Stimulated activated naive CD8-positive, alpha-beta T cell treated with anti-CD3 and anti-CD28 coated beads, Interleukin-15, amount 100 ng/mL, for 72 hours (primary cell): ENCODE data around the gene SCAPER.

Experiments
- ATAC-seq: fragments of 150-1000 bp; cut with Tn5 transposase; 2 replicates; pipeline ENCODE4 v1.10.0; 2021; ENCODE audit warnings: mild to moderate bottlenecking, moderate library complexity
- DNase-seq, 2 donors: peaks; one replicate each; pipeline ENCODE4 v3.0.0; 2021 to 2022
- H3K27ac Mint-ChIP-seq, 2 donors: one replicate each; pipeline ENCODE4 v1.8.0; 2022; ENCODE audit warnings: mild to moderate bottlenecking in 2 of 2, mixed read lengths in 2 of 2, moderate library complexity in 2 of 2
- H3K27me3 Mint-ChIP-seq: one replicate; pipeline ENCODE4 v1.8.0; 2022; ENCODE audit warnings: mixed read lengths
- H3K4me1 Mint-ChIP-seq: one replicate; pipeline ENCODE4 v1.8.0; 2022; ENCODE audit warnings: mild to moderate bottlenecking, mixed read lengths
- H3K4me3 Mint-ChIP-seq, 2 donors: one replicate each; pipeline ENCODE4 v1.8.0; 2022; ENCODE audit warnings: mild to moderate bottlenecking in 2 of 2, mixed read lengths in 2 of 2, moderate library complexity in 1 of 2
- H3K9me3 Mint-ChIP-seq, 2 donors: one replicate each; pipeline ENCODE4 v1.8.0; 2022; ENCODE audit warnings: mixed read lengths in 2 of 2

SCAPER gene

DNA sequence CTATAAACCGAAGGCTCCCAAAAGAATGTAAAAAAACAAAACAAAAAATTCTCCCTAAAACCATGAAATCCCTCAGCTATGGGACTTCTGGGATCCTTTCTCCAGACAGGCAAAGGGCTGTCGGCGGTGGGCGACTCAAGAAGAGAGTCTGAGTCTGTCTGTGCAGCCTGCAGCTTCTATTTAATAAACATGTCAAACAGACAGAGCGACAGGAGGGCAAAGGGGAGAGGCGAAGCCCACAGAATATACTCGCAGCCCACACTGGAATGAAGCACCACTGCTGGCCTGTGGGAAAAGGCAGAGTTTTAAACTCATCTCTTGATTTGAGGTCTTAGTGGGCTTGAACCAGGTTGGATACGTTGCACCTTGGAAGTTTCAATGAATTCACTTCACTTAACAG lies 528.3 kb downstream of the SCAPER start:
- no peaks in the 10 kb centered on the region for H3K27me3 Mint-ChIP-seq
- H3K9me3 Mint-ChIP-seq: no peaks in the 10 kb centered on the region
- no peak overlapping the region for H3K4me3 Mint-ChIP-seq
- H3K27ac Mint-ChIP-seq: no peak overlapping the region
- DNase-seq: no peak
- H3K4me1 Mint-ChIP-seq: no peaks in the 10 kb centered on the region
- ATAC-seq: no peak

DNA sequence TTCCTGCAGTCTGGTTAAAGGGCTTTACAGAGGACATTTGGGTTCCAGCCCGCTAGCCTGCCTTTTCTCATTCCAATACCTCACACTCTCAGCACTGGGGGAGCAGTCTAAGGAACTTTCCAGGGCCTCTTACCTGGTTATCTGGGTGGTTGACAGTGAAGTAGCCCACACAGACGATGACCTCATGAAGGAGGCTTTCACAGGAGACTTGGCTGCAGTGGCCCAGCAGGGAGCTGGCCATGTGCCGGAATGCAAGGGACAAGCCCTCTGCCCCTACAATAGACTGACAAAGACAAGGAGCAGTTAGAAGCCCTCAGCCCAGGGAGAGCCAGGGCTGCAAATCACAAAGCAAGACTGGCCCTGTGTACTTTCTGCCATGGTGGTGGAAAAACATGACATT lies 529.1 kb downstream of the SCAPER start:
- Mint-ChIP-seq H3K27me3 (no peaks in the 10 kb centered on the region), H3K4me3 (no peak overlapping the region), H3K4me1 (no peaks in the 10 kb centered on the region), H3K9me3 (no peaks in the 10 kb centered on the region), H3K27ac (no peak overlapping the region)
- no peak for ATAC-seq
- DNase-seq: no peak

DNA sequence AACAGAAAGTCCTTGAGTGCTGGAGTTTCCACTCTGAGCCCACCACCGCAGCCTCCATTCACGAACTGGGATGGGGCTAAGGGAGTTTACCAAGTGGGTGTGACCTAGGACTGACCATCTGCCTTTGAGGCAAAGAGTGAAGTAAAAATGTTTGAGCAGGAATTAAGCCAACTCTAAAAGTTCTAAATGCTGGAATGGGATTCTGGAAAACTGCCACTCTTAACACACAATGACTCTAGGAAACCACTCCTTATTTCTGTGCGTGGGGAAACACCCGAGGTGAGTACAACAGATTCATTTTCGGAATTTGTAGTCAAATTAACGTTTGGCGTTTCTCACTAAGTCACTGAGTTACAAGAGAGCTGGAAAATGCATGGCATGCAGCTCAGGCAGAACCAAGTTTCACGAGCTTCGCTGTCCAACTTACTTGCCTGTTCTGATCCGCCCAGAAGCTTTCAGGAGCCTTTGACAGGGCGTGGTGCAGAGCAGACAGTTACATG lies 537.0 kb downstream of the SCAPER start:
- Mint-ChIP-seq H3K27ac (no peak overlapping the region), H3K9me3 (no peaks in the 10 kb centered on the region), H3K4me3 (no peak overlapping the region), H3K4me1 (no peaks in the 10 kb centered on the region), H3K27me3 (no peaks in the 10 kb centered on the region)
- DNase-seq: no peak
- ATAC-seq: no peak

DNA sequence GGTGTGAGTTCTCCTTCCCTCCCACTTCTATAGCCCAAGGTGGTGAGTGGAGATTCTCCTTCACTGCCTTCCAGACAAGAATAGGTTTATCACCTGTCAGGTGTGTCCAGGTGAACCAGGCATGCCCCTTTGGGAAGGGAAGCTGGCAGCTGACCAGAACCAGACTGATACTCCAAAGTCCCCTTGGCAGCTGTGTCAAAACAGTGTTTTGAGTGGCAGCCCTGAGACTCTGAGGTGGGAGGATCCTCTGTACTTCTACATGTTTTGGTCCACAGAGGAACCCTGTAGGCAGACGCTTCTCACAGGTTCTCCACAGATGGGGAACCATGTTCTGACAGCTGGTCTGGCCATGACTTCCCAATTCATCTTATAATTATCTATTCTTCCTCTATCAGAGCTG lies 538.4 kb downstream of the SCAPER start:
- Mint-ChIP-seq H3K27me3 (no peaks in the 10 kb centered on the region), H3K4me1 (no peaks in the 10 kb centered on the region), H3K4me3 (no peak overlapping the region), H3K27ac (no peak overlapping the region), H3K9me3 (no peaks in the 10 kb centered on the region)
- ATAC-seq: no peak
- no peak for DNase-seq

DNA sequence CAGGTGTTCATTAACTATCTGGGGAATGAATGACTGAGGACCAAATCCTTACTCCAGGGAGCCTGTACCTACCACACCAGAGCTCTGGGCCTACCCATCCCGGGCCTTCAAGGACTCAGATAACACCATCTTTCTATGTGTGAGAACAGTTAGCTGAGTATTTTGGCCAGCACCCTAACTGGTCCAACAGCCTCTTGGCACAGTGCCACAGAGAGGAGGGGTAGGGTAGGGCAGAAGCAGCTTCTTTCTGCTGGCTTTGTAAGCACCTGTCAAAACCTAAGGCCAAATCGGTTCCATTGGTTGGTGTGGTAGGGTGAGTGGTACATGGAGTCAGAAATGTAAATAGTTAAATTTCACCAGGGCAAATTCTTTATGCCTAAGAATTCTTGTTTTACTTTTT lies 541.9 kb downstream of the SCAPER start:
- Mint-ChIP-seq H3K9me3 (no peaks in the 10 kb centered on the region), H3K27ac (no peak overlapping the region), H3K4me1 (no peaks in the 10 kb centered on the region), H3K27me3 (no peaks in the 10 kb centered on the region), H3K4me3 (no peak overlapping the region)
- ATAC-seq (no peak), DNase-seq (no peak)

DNA sequence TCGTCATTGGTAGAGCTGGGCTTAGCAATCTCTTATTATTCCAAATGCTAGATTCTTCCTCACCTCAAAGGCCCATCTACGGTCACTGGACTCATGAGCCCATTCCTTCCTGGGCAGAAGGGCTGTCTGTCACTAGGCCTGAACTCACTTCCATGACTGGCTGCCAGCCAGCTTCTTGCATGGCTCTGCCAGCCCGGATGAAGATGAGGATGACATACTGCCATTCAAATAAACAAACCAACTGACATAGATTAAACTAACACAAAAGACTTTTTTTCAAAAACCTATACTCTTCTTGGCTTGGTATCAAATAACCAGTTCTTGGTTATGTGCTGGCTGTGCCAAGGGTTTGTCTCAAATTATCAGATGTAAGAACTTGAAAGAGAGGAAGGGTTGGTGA lies 544.7 kb downstream of the SCAPER start:
- Mint-ChIP-seq H3K4me1 (no peaks in the 10 kb centered on the region), H3K9me3 (no peaks in the 10 kb centered on the region), H3K27ac (no peak overlapping the region), H3K4me3 (no peak overlapping the region), H3K27me3 (no peaks in the 10 kb centered on the region)
- ATAC-seq (no peak), DNase-seq (no peak)

DNA sequence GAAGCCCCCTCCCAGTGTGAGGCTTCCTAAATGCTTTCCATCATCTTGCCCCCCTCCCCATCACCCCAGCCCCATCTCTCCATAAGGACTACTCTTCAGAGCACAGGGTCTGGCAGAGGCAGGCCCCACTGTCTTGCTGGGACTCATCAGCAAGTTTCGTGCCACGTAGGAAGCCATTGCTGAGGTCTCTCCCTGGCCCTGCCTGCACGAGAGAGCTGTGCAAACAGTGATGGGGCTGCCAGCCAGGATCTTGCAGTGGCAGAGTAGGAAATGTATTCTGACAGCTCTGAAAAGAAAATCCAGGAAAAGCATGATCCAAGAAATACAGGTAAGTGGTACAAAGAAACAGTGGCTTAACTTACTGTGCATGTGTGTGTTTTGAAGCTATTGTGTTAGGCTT lies 546.0 kb downstream of the SCAPER start:
- Mint-ChIP-seq H3K27me3 (no peaks in the 10 kb centered on the region), H3K27ac (no peak overlapping the region), H3K9me3 (no peaks in the 10 kb centered on the region), H3K4me1 (no peaks in the 10 kb centered on the region), H3K4me3 (no peak overlapping the region)
- DNase-seq: no peak
- no peak for ATAC-seq

DNA sequence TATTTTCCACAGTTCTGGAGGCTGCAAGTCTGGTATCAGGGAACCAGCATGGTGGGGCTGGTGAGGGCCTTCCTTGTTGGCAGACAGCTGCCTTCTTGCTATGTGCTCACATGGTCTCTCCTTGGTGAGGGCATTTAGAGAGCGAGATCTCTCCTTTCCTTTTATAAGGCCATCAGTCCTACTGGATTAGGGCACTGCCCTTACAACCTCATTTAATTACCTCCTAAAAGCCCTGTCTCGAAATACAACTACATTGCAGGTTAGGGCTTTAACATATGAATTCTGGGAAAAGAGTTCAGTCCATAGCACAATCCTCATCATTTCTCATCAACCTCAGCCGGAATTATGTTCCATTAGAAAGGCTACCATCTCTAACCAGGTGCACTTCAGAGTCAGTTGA lies 546.7 kb downstream of the SCAPER start:
- no peaks in the 10 kb centered on the region for H3K9me3 Mint-ChIP-seq
- DNase-seq (no peak), ATAC-seq (no peak)
- H3K4me3 Mint-ChIP-seq: no peak overlapping the region
- no peaks in the 10 kb centered on the region for H3K27me3 Mint-ChIP-seq
- no peak overlapping the region for H3K27ac Mint-ChIP-seq
- H3K4me1 Mint-ChIP-seq: no peaks in the 10 kb centered on the region

DNA sequence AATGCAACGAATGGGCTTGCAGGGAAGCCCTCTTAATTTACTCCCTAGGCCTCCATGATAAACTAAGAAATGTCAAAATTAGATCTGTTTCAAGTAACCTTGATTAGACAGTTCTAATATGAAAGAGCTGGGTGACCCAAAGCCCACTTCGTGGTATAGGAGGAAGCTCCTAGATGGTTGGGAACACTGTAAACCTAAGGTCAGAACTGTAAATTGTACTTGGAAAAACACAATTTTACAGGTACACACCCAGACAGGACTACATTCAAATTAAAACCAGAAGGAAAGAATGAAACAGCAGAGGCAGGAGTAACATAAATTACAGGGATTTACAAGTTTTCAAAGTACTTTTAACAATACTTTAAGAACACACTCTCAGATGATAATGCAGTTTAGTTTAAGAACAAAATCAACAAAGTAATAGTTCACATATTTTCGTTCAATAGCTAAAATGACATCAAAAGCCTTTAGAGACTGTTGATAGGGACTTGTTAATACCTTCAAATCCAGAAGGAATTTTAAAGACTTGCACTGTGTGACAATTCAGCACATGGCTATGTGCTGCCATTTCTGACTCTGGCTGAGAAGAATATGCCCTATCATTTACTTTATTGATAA lies 550.2 kb downstream of the SCAPER start:
- ATAC-seq (no peak), DNase-seq (no peak)
- H3K27ac Mint-ChIP-seq: no peak overlapping the region
- no peaks in the 10 kb centered on the region for H3K9me3 Mint-ChIP-seq
- H3K27me3 Mint-ChIP-seq: peaks cover 1% of the 10 kb centered on the region
- H3K4me1 Mint-ChIP-seq: no peaks in the 10 kb centered on the region
- no peak overlapping the region for H3K4me3 Mint-ChIP-seq

DNA sequence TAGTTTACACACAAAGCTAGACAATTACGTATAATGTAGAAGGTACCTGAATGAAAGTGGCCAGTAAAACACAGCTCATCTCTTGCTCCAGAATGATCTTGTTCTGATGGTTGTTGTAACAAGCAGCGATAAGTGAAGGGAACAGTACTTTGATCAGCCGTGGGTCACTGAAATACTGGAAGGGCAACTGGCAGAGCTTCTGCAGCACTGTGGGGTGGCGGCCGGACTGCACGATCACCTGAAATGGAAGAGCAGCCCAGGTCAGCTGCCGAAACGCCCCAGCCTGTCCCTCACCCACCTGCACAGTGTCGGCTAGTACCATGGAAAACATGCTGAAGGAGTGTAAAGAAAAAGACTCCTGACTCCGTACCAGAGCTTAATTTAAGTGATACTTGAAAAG lies 551.2 kb downstream of the SCAPER start:
- DNase-seq: no peak
- no peak for ATAC-seq
- Mint-ChIP-seq H3K27me3 (peaks cover 11% of the 10 kb centered on the region), H3K27ac (no peak overlapping the region), H3K4me1 (no peaks in the 10 kb centered on the region), H3K9me3 (no peaks in the 10 kb centered on the region), H3K4me3 (no peak overlapping the region)

DNA sequence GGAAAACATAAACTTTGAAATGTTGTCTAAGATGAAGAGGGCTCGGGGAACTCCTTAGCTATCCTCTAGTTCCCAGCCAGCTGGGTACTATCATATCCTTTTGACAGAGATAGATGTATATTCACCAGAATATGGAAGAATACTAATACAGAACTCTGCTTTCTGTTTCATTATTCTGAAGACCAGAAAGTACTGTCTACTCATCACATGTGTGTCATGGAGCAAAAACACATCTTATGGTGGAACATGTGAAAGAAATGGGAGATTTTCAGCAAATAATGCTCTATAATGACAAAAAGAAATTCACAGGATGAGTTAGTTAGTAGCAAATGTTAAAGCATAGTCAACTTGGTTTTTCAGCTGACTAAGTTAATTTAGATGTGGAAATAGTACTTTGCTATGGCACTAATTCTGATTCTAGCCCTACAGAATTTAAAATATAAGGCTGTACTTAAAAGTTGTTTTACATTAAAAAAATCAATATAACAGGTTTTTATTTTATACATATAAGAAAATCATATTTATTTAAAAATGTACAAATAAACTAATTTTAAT lies 552.0 kb downstream of the SCAPER start:
- no peak for DNase-seq
- Mint-ChIP-seq H3K27me3 (peaks cover 19% of the 10 kb centered on the region), H3K27ac (no peak overlapping the region), H3K4me3 (no peak overlapping the region), H3K9me3 (no peaks in the 10 kb centered on the region), H3K4me1 (no peaks in the 10 kb centered on the region)
- ATAC-seq: no peak

DNA sequence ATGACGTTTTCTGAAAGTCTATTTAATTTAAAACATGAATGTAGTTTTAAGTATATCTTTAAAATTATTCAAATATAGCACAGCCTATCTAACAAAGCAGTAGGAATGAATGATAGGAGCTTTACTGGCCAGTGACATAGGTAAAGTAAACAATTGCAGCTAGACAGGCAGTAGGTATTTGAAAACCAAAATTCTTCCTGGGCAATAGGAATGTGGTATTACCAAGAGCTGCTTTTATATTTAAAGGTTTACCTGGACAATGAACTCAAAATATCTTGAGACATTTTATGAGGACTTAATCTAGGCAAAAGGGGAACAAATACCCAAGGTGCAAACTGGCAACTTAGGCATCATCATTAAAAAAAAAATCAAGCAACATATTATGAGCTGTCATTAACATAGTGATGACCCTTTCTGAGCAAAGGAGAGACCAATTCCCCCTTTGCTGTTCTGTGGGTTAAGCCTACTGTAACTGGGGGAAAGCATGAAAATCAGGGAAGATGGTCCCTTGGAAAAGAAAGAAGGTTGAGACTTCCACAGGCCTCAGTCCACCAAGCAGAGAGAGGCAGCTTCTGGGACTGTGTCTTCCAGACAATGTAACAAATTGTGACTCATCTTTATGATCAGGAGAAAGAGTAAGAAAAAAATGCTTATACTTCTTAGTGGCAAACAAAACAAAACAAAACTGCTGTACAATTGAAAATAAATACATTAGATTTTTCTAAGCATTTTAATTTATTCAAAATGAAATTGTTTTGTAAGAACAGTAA lies 555.7 kb downstream of the SCAPER start:
- H3K27ac Mint-ChIP-seq: no peak overlapping the region
- DNase-seq (no peak), ATAC-seq (no peak)
- H3K27me3 Mint-ChIP-seq: peaks cover 48% of the 10 kb centered on the region
- no peak overlapping the region for H3K4me3 Mint-ChIP-seq
- no peaks in the 10 kb centered on the region for H3K9me3 Mint-ChIP-seq
- peaks cover 12% of the 10 kb centered on the region for H3K4me1 Mint-ChIP-seq

DNA sequence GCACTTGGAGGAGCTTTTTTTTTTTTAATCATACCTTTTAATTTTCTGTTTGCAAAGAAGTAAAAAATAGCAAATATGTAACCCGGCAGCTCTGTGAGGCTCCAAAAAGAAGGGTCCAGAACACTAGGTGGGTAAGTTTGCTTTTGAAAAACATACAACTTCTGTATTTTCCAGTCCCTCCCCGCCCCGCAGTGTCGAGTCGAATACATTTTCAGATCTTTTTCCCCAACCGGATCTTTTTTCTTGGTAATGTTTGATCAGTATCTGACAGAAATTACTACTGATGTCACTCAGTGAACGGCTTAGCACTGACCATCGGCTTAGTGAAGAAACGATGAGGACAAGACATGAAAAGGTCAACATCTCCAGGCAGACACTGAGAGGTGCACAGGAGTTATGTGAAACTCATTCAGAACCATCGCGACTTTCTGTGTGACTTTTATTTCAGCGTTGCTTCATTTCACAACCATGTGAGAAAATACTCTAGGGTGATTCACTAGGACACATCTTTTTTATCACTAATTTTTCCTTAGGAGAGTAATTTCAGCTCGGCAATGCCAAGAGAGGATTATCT lies 557.6 kb downstream of the SCAPER start:
- H3K27me3 Mint-ChIP-seq: peaks cover 65% of the 10 kb centered on the region
- H3K27ac Mint-ChIP-seq: no peak overlapping the region
- H3K9me3 Mint-ChIP-seq: no peaks in the 10 kb centered on the region
- ATAC-seq (no peak), DNase-seq (no peak)
- peaks cover 18% of the 10 kb centered on the region for H3K4me1 Mint-ChIP-seq
- peak overlapping the region in 1 of 2 donors; percentile 21 for H3K4me3 Mint-ChIP-seq

DNA sequence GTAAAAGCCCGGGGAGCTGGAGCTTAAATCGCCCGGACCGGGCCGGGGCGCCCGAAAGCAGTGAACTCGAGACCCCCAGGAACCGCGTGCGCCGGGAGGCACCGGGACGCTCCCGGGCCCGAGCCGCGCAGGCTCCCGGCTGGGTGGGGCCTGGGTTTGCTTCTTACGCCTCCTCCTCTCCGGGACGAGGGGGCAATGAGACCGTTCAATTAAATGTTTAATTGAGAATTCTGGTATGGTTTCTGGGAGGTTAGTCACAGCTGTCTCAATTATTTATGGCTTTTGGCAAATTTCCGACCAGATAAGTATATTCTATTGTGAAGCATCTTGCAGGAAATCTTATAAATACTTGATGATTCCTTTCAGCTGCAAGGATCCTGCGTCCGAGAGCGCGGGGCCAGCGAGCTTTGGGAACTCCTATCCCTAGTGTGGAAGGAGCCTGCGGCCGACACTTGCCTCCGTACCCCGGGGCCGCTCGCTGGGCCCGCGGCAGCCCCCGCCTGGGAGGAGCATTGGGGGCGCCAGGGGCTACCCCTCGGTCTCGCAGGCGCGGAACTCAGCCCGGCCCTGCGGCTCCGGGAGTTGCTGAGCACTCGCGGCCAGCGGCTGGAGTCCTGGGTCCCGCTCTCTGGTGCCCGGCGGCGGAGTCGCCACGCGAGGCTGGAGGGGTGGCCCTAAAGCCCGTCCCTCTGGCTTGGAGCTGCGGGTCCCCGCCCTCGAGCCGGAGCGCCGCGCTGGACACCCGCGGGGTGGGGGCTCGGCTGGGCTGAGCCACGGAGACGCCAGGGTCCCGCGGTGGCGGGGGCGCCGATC lies 558.3 kb downstream of the SCAPER start:
- peaks cover 22% of the 10 kb centered on the region for H3K4me1 Mint-ChIP-seq
- H3K4me3 Mint-ChIP-seq: peak overlapping the region; percentile 67 to 78
- H3K27ac Mint-ChIP-seq: no peak overlapping the region
- H3K27me3 Mint-ChIP-seq: peaks cover 70% of the 10 kb centered on the region
- no peak for DNase-seq
- ATAC-seq: peak; percentile 20
- H3K9me3 Mint-ChIP-seq: no peaks in the 10 kb centered on the region

DNA sequence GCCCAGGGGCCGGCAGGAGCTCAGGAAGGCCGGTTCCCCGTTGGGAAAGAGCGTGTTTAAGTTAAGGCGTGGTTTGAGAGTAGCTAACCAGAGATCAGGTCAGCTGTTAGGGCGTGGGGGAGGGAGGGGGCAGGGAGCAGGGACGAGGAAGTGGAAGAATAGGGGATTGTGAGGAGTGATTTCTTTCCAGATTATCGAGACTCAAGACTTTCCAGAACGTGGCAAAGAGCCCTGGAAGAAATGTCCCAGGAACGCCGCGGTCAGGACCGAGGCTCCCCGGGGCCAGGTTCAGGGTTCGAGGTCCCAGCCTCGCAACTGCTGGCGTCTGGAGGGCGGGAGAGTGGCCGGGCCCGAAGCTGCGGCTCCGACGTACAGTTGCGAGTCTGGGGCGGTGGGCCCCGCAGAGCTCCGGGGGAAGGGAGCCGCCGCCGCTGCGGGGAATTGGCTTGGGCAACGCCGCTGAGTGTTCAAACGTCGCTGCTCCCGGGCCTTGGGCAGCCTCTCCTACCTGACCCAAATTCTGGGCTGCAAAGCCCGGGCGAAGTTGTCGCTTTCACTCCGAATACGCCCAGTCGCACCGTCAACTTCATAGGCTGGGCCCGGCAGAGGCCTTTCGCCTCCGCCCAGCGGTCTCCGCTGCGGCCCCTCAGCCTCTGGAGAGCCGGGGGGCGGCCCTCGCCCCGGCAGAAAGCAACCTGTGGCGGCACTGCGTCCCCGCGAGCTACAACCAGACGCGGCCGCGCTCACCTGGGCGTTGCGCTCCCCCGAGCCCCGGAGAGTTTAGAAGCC lies 559.1 kb downstream of the SCAPER start:
- peak; percentile 19 to 32 for DNase-seq

More for the DNA sequence above, 559.1 kb downstream of the SCAPER start:
- Mint-ChIP-seq H3K4me3 (peak overlapping the region; percentile 67 to 78), H3K4me1 (peaks cover 29% of the 10 kb centered on the region), H3K27me3 (peaks cover 78% of the 10 kb centered on the region), H3K27ac (peak overlapping the region in 1 of 2 donors; percentile 22), H3K9me3 (no peaks in the 10 kb centered on the region)
- ATAC-seq: peak; percentile 29
